Body of pancreas (tissue), 4 donors: Measurements from ENCODE around the gene ENO4.

Experiments
- CTCF ChIP-seq, 7 experiments: fragments of 450-650 bp in 4 of 7; fragments of 200-600 bp in 3 of 7; sonication (generic) in 3 of 7; IDR thresholded peaks; one replicate each; pipeline ENCODE4 v1.5.1; 2016 to 2019; ENCODE audit warnings: antibody characterized with exemption in 7 of 7
- POLR2A ChIP-seq, 3 donors: fragments of 450-650 bp; IDR thresholded peaks; one replicate each; pipeline ENCODE4 v1.6.1; 2016; ENCODE audit warnings: antibody characterized with exemption in 3 of 3, mild to moderate bottlenecking in 2 of 3

GRCh38 chr10:116848944-116849247, 403 bp upstream of the ENO4 start:
- TF ChIP-seq CTCF (IDR thresholded peaks at IDR 0.05) (no peak), POLR2A (IDR thresholded peaks at IDR 0.05) (no peak)
